A549 (cell line): ENCODE results near the gene PPP2R5B. TPM values are rescaled to one million over a fixed set of nuclear protein-coding genes. Genes with fewer than 3 reads are reported as not detected.

Source experiments
- ATAC-seq, 2 experiments: fragments of 200-7000 bp in 1 of 2; fragments of >200 bp in 1 of 2; cut with Nextera tagmentation in 1 of 2; cut with Tn5 transposase in 1 of 2; 3 replicates each; pipeline versions ENCODE4 v1.8.0 to v1.9.1; 2018 to 2020; ENCODE audit warnings: mild to moderate bottlenecking in 1 of 2, moderate library complexity in 1 of 2
- CTCF ChIA-PET: fragments of 300-600 bp; sonication (Branson Sonifier 250); formaldehyde crosslinking; extraction: SDS; loops from one replicate; lab custom pipeline; 2021; ENCODE audit warnings: antibody characterized with exemption, inconsistent platforms; lab: Yijun Ruan, JAX
- POLR2A ChIA-PET: fragments of 350-600 bp; formaldehyde crosslinking; extraction: SDS; loops from one replicate; lab custom pipeline; 2021; ENCODE audit warnings: antibody characterized with exemption, inconsistent platforms; lab: Yijun Ruan, JAX
- DNase-seq, 2 experiments: peaks; one replicate each; pipeline versions ENCODE4 v3.0.0 to v3.0.0-alpha.2; 2011 to 2016; ENCODE audit warnings: low read depth in 1 of 2, low spot score in 1 of 2
- FAIRE-seq: peaks from 2 replicates; lab custom pipeline; 2011; peaks lifted over from hg19 to GRCh38; lab: Jason Lieb, UNC
- H3K27ac ChIP-seq, 2 experiments: fragments of >200 bp; sonication (Bioruptor Twin); formaldehyde crosslinking; 3 replicates each; pipeline ENCODE4 v1.5.1; 2016 to 2017
- H3K4me1 ChIP-seq: fragments of >200 bp; sonication (Bioruptor Twin); formaldehyde crosslinking; 3 replicates; pipeline ENCODE4 v1.6.1; 2016
- H3K4me2 ChIP-seq: fragments of >200 bp; sonication (Bioruptor Twin); formaldehyde crosslinking; 3 replicates; pipeline ENCODE4 v1.6.1; 2016
- H3K4me3 ChIP-seq: fragments of >200 bp; sonication (Bioruptor Twin); formaldehyde crosslinking; 3 replicates; pipeline ENCODE4 v1.5.1; 2016
- H3K9me3 ChIP-seq: fragments of >200 bp; sonication (Bioruptor Twin); formaldehyde crosslinking; 3 replicates; pipeline ENCODE4 v1.6.1; 2016
- ATOH8 ChIP-seq: fragments of 250-450 bp; sonication (Bioruptor Pico); IDR thresholded peaks from 2 replicates; pipeline ENCODE4 v1.5.0; 2020; ENCODE audit warnings: low read depth, mild to moderate bottlenecking, moderate library complexity
- BCL3 ChIP-seq: fragments of >200 bp; sonication (Bioruptor Twin); formaldehyde crosslinking; IDR thresholded peaks from 3 replicates; pipeline ENCODE4 v1.6.1; 2016
- BHLHE40 ChIP-seq: IDR thresholded peaks from 2 replicates; pipeline ENCODE4 v1.6.1; 2012; ENCODE audit warnings: low read depth, low read length, inconsistent platforms
- CEBPB ChIP-seq, 2 experiments: fragments of >200 bp in 1 of 2; sonication (Bioruptor Twin) in 1 of 2; formaldehyde crosslinking in 1 of 2; IDR thresholded peaks; 2 replicates each; pipeline ENCODE4 v1.6.1; 2012 to 2016
- CTCF ChIP-seq: fragments of >200 bp; sonication (Bioruptor Twin); formaldehyde crosslinking; IDR thresholded peaks from 3 replicates; pipeline ENCODE4 v1.5.1; 2016
- E2F6 ChIP-seq: IDR thresholded peaks from 2 replicates; pipeline ENCODE4 v1.6.1; 2012; ENCODE audit warnings: low read depth, borderline replicate concordance
- EHF ChIP-seq: fragments of 250-450 bp; sonication (Bioruptor Pico); IDR thresholded peaks from 2 replicates; pipeline ENCODE4 v1.5.0; 2020; ENCODE audit warnings: mild to moderate bottlenecking
- EHMT2 ChIP-seq: fragments of 200-600 bp; sonication (generic); IDR thresholded peaks from 2 replicates; pipeline ENCODE4 v1.6.1; 2016; ENCODE audit warnings: antibody characterized with exemption, low read depth, mild to moderate bottlenecking, moderate library complexity
- EP300 ChIP-seq, 2 experiments: fragments of >200 bp; sonication (Bioruptor Twin); formaldehyde crosslinking; IDR thresholded peaks; 2 replicates in 1 of 2; 3 replicates in 1 of 2; pipeline ENCODE4 v1.6.1; 2016 to 2017
- HOXA7 ChIP-seq: fragments of 250-450 bp; sonication (Bioruptor Pico); IDR thresholded peaks from 2 replicates; pipeline ENCODE4 v1.5.0; 2020; ENCODE audit warnings: mild to moderate bottlenecking, moderate library complexity
- HOXB13 ChIP-seq: fragments of 250-450 bp; sonication (Bioruptor Pico); IDR thresholded peaks from 2 replicates; pipeline ENCODE4 v1.5.0; 2020; ENCODE audit warnings: low read depth, mild to moderate bottlenecking, moderate library complexity
- HOXB5 ChIP-seq: fragments of 250-450 bp; sonication (Bioruptor Pico); IDR thresholded peaks from 2 replicates; pipeline ENCODE4 v1.5.0; 2020; ENCODE audit warnings: mild to moderate bottlenecking, moderate library complexity
- JUN ChIP-seq, 2 experiments: fragments of >200 bp; sonication (Bioruptor Twin); formaldehyde crosslinking; IDR thresholded peaks; 2 replicates in 1 of 2; 3 replicates in 1 of 2; pipeline ENCODE4 v1.6.1; 2016 to 2017
- MAX ChIP-seq: IDR thresholded peaks from 2 replicates; pipeline ENCODE4 v1.6.1; 2012
- MAZ ChIP-seq: fragments of 150-350 bp; IDR thresholded peaks from 2 replicates; pipeline ENCODE4 v1.6.1; 2014; ENCODE audit warnings: antibody characterized with exemption, low read depth, low read length, borderline replicate concordance
- MYC ChIP-seq: IDR thresholded peaks from 2 replicates; pipeline ENCODE4 v1.6.1; 2012; ENCODE audit warnings: mild to moderate bottlenecking, inconsistent platforms, low read length, improper control_type of control experiment, borderline replicate concordance
- NFE2L2 ChIP-seq: fragments of 150-350 bp; conservative IDR thresholded peaks from 2 replicates; pipeline ENCODE4 v1.6.1; 2014; ENCODE audit warnings: low read length
- PBX3 ChIP-seq: IDR thresholded peaks from 2 replicates; pipeline ENCODE4 v1.6.1; 2012
- PHF8 ChIP-seq: fragments of 200-600 bp; sonication (generic); IDR thresholded peaks from 2 replicates; pipeline ENCODE4 v1.6.1; 2016; ENCODE audit warnings: low read depth, mild to moderate bottlenecking, antibody characterized with exemption, moderate library complexity, borderline replicate concordance
- POLR2A ChIP-seq: IDR thresholded peaks from 2 replicates; pipeline ENCODE4 v1.6.1; 2012; ENCODE audit warnings: mild to moderate bottlenecking, low read length
- RAD21 ChIP-seq, 2 experiments: fragments of >200 bp in 1 of 2; sonication (Bioruptor Twin) in 1 of 2; formaldehyde crosslinking in 1 of 2; IDR thresholded peaks in 1 of 2; conservative IDR thresholded peaks in 1 of 2; 2 replicates in 1 of 2; 3 replicates in 1 of 2; pipeline ENCODE4 v1.6.1; 2012 to 2018; ENCODE audit warnings: inconsistent platforms in 1 of 2
- RARB ChIP-seq: fragments of 250-450 bp; sonication (Bioruptor Pico); IDR thresholded peaks from 2 replicates; pipeline ENCODE4 v1.8.0; 2021; ENCODE audit warnings: mild to moderate bottlenecking, moderate library complexity
- REST ChIP-seq: fragments of 200-600 bp; sonication (generic); IDR thresholded peaks from 2 replicates; pipeline ENCODE4 v1.6.1; 2016; ENCODE audit warnings: antibody characterized with exemption, mild to moderate bottlenecking, moderate library complexity
- SMC3 ChIP-seq: fragments of >200 bp; sonication (Bioruptor Twin); formaldehyde crosslinking; IDR thresholded peaks from 3 replicates; pipeline ENCODE4 v1.6.1; 2018; ENCODE audit warnings: inconsistent platforms
- SREBF2 ChIP-seq: fragments of 450-650 bp; IDR thresholded peaks from 2 replicates; pipeline ENCODE4 v1.6.1; 2014; ENCODE audit warnings: mild to moderate bottlenecking, moderate library complexity
- TFCP2L1 ChIP-seq: fragments of 250-450 bp; sonication (Bioruptor Pico); IDR thresholded peaks from 2 replicates; pipeline ENCODE4 v1.5.0; 2021; ENCODE audit warnings: mild to moderate bottlenecking
- TP53 ChIP-seq: fragments of 250-450 bp; sonication (Bioruptor Pico); IDR thresholded peaks from 2 replicates; pipeline ENCODE4 v1.5.0; 2021; ENCODE audit warnings: mild to moderate bottlenecking, moderate library complexity
- ZC3H11A ChIP-seq: fragments of 450-650 bp; IDR thresholded peaks from 2 replicates; pipeline ENCODE4 v1.6.1; 2014; ENCODE audit warnings: antibody characterized with exemption, mild to moderate bottlenecking
- ZNF302 ChIP-seq: fragments of 250-450 bp; sonication (Bioruptor Pico); IDR thresholded peaks from 2 replicates; pipeline ENCODE4 v1.9.0; 2021; ENCODE audit warnings: inconsistent platforms, mild to moderate bottlenecking, moderate library complexity
- WGBS: methylation state at CpG from one replicate; pipeline ENCODE4 v1.1.6; 2017; ENCODE audit errors: missing lambda C conversion rate; 5-methylcytosine and 5-hydroxymethylcytosine counted together
- polyA plus RNA-seq, 4 experiments: library from polyadenylated mRNA; depleted of rRNA in 3 of 4; stranded (reverse); fragments of >200 nt; fragmentation: RNase III in 1 of 4; extraction: RNeasy Plus Mini Kit Qiagen cat#74134 plus additional on column Dnase treatment in 1 of 4; gene quantifications; 2 replicates in 3 of 4; 3 replicates in 1 of 4; pipeline ENCODE4 v1.2.3, GENCODE V29; 2011 to 2017

The PPP2R5B gene
- polyA plus RNA-seq, 2 of the 4 experiments (the other 2 are of a cell fraction): 5.7 to 6.9 TPM

- peak; percentile 88; the same call in 1 of the 2 replicates for TF ChIP-seq MAZ
- no peak for TF ChIP-seq EP300 (IDR thresholded peaks at IDR 0.05)
- no peak for TF ChIP-seq ZC3H11A
- peak in 1 of 2 experiments; percentile 59; a peak in 2 of 5 replicates for TF ChIP-seq JUN (IDR thresholded peaks at IDR 0.05)
- TF ChIP-seq ATOH8 (CRISPR knock-in tag): no peak
- TF ChIP-seq PHF8: no peak; the same call in 1 of the 2 replicates
- TF ChIP-seq HOXB5 (CRISPR knock-in tag): 0 out of 2 replicates have a peak, but pooled peaks have one; percentile 10
- no peak; the same call in 1 of the 2 replicates for TF ChIP-seq PBX3
- TF ChIP-seq BCL3: 0 out of 3 replicates have a peak, but pooled peaks have one; percentile 22
- no peak for TF ChIP-seq RARB
- TF ChIP-seq ZNF302 (CRISPR knock-in tag): 0 out of 2 replicates have a peak, but pooled peaks have one; percentile 37
- TF ChIP-seq TFCP2L1: no peak
- peak; percentile 62; the same call in 1 of the 2 replicates for TF ChIP-seq HOXA7 (CRISPR knock-in tag)
- TF ChIP-seq NFE2L2: no peak
- peak; percentile 54; the same call in 1 of the 2 replicates for TF ChIP-seq MAX
- TF ChIP-seq CEBPB (IDR thresholded peaks at IDR 0.05): no peak
- TF ChIP-seq SMC3: peak; percentile 72
- TF ChIP-seq EHF (CRISPR knock-in tag): 0 out of 2 replicates have a peak, but pooled peaks have one; percentile 8
- TF ChIP-seq SREBF2: no peak
- TF ChIP-seq RAD21 (conservative IDR thresholded peaks at IDR 0.05 in 1 of 2, IDR thresholded peaks at IDR 0.05 in 1 of 2): peak; percentile 43 to 60
- TF ChIP-seq MYC: no peak
- TF ChIP-seq BHLHE40: no peak
- TF ChIP-seq TP53: no peak
- no peak for TF ChIP-seq EHMT2
- TF ChIP-seq E2F6: peak; percentile 50; the same call in 1 of the 2 replicates
- TF ChIP-seq CTCF: peak; percentile 95
- peak; percentile 30 for TF ChIP-seq POLR2A
- TF ChIP-seq HOXB13: 0 out of 2 replicates have a peak, but pooled peaks have one; percentile 60
- TF ChIP-seq REST: no peak
- TF ChIP-seq, all 56 proteins: peak for 14
- Histone ChIP-seq H3K4me1 (peaks cover 74% of the 10 kb centered on the region), H3K4me3 (peak overlapping the region; percentile 7; the same call in 1 of the 3 replicates), H3K27ac (peak overlapping the region; percentile 92 to 97), H3K9me3 (no peaks in the 10 kb centered on the region), H3K4me2 (peak overlapping the region; percentile 85)
- FAIRE-seq: no peak
- ATAC-seq: peak; percentile 50 to 76
- POLR2A ChIA-PET: interaction anchor here (0.6 to 1.4 kb wide), 4 partner anchors 9 to 109 kb away, joined by 4 to 9 read pairs (median 7); partner anchors contain the start of gene EHD1
- DNase-seq: peak; percentile 66 to 80
- WGBS: 14% methylated on average over 20 of the region's 34 CpGs
- CTCF ChIA-PET: interaction anchor here (0.6 to 31.5 kb wide), 29 partner anchors 9 to 630 kb away, joined by 3 to 1607 read pairs (median 4); partner anchors contain the start of genes ARL2, CDC42BPG, EHD1 and PPP2R5B
Measured at GRCh38 chr11:64887757-64888405, 36.6 kb upstream of the PPP2R5B start.
